Jurkat, Clone E6-1 (cell line): ENCODE results near the gene NHSL1.

Experiments used
- DNase-seq: peaks from one replicate; pipeline ENCODE4 v3.0.0-alpha.2; 2011; ENCODE audit warnings: low read depth, low spot score
- H3K4me3 ChIP-seq: 2 replicates; pipeline ENCODE4 v1.5.1; 2011; ENCODE audit warnings: mild to moderate bottlenecking, low read length, control low read depth, moderate library complexity

NHSL1 gene

DNA sequence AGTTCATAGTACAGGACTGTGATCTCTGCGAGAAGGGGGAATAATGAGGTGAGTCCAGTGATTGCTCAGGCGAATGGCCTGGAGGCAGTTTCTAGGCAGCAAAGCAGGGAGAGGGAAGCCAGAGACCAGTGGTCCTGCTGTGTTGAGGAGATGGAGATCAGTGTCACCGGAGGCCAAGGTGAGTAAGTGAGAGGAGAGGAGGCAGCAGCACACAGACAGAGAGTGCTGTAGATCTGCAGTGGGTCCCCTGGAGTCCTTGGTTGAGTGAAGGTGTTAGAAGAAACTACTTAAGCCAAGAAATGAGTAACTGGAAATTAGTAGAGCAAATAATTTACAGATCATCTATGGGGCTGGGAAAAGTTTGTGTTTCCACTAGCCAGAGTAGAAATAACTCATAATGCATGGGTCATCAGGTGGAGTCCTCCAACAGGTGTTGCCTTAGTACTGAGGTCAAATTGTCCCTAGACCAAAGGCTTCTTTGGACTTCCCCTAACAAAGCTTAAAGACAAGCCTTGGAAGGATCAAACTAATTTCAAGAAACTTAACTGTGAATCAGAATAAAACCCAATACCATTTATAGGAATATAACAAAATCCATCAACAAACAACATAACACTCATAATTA lies 81.7 kb downstream of the NHSL1 start:
- no peak for DNase-seq
- H3K4me3 ChIP-seq = no peak overlapping the region

DNA sequence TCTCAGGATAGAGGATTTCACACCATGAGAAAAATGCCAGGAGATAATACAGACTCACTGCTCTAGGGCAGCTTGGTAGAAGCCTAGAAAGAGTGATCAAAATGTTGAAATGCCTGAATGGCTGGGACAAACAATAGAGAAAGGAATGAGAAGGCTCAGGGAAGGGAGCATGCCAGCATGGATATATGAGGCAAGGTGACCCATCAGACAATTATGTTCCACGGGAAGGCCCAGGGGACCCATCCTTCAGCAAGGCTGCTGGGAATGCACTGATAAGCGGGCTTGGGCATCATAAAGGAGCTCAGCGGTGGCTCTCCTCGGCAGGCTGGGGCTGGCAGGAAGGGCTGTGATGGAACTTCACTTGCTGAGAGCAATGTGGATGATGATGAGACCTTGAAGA lies 83.1 kb downstream of the NHSL1 start:
- no peak overlapping the region for H3K4me3 ChIP-seq
- DNase-seq = no peak

DNA sequence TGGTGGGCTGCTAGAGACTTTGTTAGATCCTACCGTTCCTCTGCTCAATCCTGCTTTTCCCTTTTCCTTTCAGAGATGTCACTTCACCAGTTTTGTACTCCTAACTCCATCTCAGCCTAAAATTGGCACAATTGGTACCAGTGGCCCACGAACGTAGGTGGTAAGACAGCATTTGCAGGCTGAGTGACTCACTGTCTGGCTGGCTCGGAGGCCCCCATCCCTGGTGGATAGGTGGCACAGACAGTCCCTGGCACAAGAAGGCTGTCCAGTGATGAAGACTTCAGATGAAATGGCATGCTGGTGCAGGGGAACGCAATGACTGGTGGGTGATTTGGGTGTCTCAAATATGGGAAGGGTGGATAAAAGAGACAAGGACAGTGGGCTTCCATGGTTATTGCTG lies 84.2 kb downstream of the NHSL1 start:
- no peak overlapping the region for H3K4me3 ChIP-seq
- DNase-seq = no peak

DNA sequence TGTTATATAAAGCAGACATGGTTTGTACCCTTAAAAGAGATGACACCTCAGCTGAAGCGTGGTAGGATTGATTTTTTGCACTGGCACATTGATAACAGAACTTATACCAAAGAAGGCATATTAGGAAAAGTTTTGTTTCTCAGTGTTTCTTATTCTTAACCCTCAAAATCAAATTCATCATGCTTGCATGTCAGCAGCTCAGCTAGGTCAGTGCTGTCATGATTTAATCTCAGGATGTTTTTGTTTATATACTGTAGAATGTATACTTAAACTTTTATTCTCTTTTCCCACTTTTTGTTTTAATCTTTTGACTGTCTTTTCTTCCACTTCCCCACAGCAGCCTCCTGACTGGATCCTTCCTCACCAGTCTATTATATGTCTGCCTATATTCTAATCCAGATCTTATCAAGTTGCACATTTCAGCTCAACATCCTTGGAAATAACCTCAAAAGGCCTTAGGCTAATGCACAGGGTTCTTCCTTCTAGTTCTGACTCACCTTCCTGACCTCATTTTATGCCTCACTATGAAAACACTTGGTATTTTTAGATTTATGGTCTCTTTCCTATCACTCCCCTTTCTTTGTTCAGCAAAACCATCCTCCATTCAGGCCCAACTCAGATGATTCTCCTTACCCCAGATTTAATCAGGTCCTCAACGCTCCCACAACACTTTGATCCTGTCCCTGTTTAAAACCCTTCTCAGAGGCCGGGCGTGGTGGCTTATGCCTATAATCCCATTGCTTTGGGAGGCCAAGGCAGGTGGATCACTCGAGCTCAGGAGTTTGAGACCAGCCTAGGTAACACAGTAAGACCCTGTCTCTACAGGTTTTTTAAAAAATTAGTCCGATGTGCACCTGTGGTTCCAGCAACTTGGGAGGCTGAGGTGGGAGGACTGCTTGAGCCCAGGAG lies 88.1 kb downstream of the NHSL1 start:
- no peak for DNase-seq
- H3K4me3 ChIP-seq = no peak overlapping the region

DNA sequence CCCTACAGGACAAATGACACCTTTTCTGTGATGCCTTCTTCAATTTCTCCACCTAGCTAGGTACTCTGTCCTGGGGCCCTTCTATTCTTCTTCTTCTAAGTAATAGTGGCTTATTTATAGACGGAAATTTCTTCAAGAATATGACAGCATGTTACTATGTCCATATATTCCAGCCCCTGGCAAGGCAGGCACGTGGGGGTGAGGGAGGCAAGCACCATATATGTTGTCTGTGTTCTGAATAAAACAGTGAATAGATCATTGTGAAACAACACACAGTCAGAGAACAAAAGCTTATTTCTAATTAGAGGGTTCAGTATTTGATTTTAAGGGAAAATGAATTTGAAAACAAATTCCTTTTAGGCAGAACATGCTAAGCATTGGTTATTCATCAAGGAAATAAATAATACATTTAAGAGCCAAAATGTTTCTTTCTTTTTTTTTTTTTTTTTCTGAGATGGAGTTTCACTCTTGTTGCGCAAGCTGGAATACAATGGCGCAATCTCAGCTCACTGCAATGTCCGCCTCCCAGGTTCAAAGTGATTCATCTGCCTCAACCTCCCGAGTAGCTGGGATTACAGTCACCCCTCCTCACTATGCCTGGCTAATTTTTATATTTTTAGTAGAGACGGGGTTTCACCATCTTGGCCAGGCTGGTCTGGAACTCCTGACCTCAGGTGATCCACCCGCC lies 89.1 kb downstream of the NHSL1 start:
- no peak for DNase-seq
- no peak overlapping the region for H3K4me3 ChIP-seq

DNA sequence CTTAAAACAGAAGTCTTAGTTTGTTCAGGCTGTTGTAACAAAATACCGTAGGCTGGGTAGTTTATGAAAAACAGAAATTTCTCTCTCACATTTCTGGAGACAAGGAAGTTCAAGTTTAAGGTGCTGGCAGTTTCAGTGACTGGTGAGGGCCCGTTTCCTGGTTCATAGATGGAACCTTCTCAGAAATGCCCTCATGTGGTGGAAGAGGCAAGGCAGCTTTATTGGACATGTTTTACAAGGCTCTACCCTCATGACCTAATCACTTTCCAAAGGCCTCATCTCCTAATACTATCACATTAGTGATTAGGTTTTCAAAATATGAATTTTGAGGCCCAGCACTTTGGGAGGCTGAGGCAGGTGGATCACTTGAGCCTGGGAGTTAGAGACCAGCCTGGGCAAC lies 92.9 kb downstream of the NHSL1 start:
- no peak overlapping the region for H3K4me3 ChIP-seq
- no peak for DNase-seq

DNA sequence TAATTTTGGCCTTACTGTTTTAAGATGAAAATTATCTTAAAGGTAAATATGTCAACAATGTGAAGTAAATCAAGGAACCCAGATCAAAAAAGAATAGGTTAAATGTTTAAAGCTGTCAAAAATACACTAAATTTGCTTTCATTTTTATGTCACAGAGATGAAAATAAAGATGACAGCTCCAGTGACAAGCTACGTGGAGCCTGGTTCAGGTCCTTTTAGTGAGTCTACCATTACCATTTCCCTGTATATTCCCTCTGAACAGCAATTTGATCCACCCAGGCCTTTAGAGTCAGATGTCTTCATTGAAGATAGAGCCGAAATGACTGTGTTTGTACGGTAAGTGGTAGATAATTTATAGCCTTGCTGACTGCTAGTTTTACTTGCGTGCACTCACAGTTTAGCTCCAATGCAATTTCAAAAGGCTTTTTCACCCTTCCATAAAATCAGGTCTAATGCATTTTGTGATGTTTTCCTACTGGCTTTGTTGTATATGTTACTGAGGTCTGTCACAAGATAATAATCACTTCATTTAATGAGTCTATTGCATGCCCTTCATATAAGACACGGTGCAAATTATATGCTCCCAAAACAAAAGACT lies 93.4 kb downstream of the NHSL1 start:
- DNase-seq = no peak
- H3K4me3 ChIP-seq = no peak overlapping the region

DNA sequence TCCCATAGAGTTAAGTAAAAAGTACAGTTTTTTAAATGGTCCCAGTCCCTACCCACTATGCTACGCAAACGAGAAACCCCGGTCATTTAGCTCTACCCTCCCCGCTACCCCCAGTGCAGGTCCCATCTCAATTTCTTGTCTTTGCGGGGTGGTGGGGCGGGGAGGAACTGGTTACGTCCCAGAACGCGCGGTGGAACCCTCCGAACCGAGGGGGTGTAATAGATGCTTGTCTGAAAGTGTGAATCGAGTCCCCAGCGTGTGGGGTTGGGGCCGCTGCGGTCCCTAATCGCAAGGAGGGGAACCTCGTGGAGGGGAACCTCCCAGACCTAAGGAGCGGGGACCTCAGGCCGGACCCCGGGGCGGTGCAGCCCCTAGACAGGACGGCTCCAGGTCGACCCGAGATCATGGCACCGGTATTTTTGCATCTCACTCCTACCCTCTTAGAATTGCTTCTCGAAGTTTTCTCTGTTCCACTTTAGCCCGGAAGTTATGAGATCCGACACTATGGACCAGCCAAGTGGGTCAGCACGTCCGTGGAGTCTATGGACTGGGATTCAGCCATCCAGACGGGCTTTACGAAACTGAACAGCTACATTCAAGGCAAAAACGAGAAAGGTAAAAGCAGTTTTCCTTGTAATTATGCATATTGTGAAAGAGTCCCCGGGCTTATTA lies 94.5 kb downstream of the NHSL1 start:
- peak overlapping the region; percentile 84 for H3K4me3 ChIP-seq
- DNase-seq = no peak

DNA sequence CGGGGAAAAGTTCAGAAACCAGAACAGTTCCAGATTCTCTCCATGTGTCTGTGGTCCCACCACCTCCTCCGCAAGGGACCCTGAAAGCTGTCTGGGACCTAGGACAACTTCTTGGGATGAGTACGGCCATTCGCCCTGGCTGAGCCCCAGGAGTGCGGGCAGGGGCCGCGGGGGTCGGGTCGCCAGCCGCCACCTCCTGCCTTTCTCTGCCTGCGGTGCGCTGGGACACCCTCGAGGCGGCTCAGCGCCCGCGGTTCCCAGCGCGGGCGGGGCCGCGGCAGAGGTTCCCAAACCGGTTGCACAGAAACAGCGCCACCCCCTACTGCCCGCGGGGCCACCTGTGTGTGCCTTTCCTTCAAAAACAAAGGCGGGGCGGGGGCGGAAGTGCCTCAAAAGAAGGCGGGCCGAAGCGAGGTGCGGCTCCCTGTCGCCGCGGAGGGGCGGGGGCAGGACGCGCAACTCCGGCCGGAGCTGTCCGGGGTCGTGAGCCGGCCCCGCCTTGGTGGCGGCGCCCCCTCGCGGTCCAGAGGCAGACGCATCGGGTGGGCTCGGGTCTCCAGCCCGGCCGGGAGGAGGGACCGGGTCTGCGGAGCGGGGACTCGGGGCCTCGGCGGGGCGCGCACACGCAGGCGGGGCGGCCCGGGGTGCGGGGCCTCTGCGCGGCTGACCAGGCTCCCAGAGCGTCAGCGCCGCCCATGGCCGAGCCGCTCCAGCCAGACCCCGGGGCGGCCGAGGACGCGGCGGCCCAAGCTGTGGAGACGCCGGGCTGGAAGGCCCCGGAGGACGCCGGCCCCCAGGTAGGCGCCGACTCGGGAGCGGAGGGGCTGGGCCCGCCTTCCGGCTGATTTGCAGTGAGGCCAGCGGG lies 95.3 kb downstream of the NHSL1 start, which contains the start of gene HEBP2:
Gene HEBP2, plus strand, starts transcription at position 423 of the 865 bp plus-strand sequence. Its CDS starts 273 bp downstream, at position 696.
- peak; percentile 87 for DNase-seq
- H3K4me3 ChIP-seq = peak within 1 kb of the TSS; percentile 84

DNA sequence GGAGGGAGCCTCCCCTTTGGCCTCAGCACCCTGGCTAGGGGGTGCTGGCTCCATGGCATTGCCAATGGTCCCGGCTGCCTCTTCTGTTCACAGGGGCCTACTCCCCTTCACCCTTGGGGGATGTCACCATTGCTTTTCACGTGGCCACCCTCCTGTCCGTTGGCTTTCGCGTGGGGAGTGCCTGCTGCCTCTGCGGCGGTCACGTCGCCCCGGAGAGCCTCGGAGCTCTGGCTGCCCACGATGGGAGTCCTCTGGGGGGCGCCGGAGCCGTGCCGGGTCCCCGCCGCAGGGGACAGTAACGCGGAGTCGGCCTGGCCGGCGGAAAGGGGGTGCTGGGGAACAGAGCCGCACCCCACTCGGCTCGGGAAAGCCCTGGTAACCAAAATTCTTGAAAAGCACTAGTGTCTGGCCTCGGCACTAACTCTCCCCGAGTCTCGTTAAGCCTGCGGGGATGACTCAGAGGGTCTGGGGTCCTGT lies 95.9 kb downstream of the NHSL1 start:
- DNase-seq = no peak
- H3K4me3 ChIP-seq = peak overlapping the region; percentile 84

DNA sequence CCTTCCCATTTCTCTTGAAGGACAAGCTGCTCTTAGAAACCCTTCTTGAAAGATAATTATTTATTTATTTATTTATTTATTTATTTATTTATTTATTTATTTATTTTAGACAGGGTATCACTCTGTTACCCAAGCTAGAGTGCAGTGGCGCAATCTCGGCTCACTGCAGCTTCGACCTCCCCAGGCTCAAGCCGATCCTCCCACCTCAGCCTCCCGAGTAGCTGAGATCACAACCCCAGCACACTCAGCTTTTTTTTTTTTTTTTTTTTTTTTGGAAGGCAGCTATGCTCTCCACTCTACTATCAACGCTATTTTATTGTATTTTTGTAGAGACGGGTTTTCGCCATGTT lies 96.5 kb downstream of the NHSL1 start:
- DNase-seq = no peak
- H3K4me3 ChIP-seq = peak overlapping the region; percentile 84

DNA sequence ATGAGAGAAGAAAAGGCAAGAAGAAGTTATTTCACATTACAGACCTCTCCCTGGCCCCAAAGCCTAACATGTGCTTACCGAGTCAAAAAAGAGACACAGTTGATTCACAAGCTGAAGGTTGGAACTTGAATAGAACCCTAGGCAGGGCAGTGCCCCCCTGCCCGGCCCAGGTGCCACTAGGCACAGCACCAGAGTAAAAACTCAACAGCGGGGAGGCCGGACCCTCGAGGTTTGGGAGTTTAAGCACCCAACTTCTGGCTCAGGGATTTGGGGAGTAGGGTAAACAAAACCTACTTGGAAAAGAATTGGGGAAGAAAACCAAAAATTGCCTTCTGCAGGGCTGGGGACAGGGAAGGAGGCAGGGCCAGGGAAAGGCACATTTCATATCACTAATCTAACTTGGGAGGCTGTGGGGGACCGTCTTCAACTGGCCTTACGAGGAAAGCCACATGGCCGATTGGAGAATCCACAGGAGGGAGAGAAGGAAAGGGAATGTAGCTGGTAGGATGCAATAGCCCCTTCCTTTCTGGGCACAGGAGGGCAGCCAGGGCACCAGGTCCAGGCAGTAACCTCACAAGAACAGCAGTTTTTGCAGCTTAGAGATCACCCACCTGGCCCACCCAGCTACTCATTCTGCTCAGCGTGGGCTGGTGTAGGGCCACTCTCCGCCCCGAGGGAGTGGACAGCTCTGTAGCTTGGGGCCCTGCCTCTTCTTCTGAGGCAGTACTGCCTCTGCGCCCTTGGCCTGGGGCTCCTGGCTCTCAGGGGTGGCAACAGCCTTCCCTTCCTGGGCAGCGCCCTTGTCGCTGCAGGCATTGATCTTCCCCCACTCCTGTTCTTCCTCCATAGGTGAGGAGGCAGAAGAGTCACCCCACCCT lies 97.1 kb downstream of the NHSL1 start:
- no peak for DNase-seq
- H3K4me3 ChIP-seq = no peak overlapping the region

DNA sequence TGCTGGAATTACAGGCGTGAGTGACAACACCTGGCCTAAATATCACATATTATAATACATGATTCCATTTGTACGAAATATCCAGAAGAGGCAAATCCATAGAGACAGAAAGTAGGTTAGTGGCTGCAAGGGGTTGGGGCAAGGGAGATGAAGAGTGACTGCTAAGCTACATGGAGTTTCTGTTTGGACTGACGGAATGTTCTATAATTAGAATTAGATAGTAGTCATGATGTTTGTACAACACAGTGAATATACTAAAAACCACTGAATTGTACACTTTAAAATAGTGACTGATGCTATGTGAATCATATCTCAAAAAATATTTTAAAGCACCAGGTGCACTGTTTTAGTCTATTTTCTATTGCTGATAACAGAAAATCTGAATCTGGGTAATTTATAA lies 99.0 kb downstream of the NHSL1 start:
- no peak overlapping the region for H3K4me3 ChIP-seq
- no peak for DNase-seq

DNA sequence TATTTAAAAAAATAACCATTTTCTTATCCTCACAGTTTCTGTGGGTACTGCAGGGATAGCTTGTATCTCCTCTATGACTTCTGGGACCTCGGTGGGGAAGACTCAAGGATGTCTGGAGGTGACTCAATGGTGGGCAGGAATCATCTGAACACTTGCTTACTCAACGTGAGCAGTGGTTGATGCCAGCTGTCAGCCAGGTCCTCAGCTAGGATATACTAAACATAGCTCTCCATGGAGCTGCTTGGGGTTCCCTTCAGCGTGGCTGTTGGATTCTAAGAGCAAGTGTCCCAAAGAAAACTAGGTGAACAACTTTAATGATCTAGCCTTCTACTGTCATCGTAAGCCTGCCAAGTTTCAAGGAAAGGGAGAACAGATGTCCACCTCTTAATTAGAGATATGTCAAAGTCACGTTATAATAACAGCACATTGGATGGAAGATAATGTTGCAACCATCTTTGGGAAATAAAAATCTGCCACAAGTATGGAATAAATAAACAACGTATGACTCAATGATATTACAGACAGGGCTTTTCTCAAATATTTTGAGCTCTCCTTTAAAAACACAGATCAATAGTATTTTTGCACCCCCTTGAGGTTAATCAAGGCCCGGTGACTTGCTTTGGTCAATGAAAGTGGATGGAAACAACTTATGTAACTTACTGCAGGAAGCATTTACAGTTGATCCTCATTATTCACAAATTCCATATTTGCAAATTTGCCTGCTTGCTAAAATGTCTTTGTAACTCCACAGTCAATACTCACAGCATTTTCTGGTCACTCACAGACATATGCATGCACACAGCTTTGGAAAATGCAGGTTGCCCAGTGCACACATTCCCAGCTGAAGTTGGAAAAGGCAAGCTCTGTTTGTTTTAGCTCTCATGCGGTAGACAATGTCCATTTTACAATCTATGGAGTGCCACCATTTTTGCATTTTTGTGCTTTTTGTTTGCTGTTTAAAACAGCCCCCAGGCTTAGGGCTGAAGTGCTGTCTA lies 101.9 kb downstream of the NHSL1 start:
- DNase-seq = no peak
- H3K4me3 ChIP-seq = no peak overlapping the region

DNA sequence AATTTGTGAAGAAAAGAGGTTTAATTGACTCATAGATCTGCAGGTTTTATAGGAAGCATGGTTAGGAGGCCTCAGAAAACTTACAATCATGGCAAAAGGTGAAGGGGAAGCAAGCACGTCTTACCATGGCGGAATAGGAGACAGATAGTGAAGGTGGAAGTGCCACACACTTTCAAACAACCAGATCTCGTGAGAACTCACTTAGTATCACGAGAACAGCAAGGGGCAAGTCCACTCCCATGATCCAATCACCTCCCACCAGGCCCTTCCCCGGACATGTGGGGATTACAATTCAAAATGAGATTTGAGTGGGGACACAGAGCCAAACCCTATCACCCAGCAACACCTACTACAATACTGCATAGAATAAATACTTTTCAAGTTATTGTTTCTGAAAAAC lies 102.6 kb downstream of the NHSL1 start:
- no peak overlapping the region for H3K4me3 ChIP-seq
- DNase-seq = no peak
